ENCODE measurements around the gene CLDN1.

Gene CLDN1

GRCh38 chr3:190301591-190301990, 20.7 kb downstream of the CLDN1 start:
- Histone ChIP-seq H2AFZ (ENCODE audit: insufficient read depth, low read length, poor library complexity) (no peak overlapping the region), H2AK5ac (ENCODE audit: low read length) (no peak overlapping the region), H3K79me2 (ENCODE audit: control insufficient read depth, insufficient read depth, low read length, poor library complexity) (no peaks in the 10 kb centered on the region), H2BK5ac (ENCODE audit: low read depth, low read length, poor library complexity) (no peak overlapping the region), H2BK120ac (ENCODE audit: insufficient read depth, low read length, poor library complexity) (no peak overlapping the region), H4K8ac (ENCODE audit: low read depth, low read length) (no peak overlapping the region), H3K27me3 (ENCODE audit: insufficient read depth, low read length) (no peaks in the 10 kb centered on the region), H3K27ac (ENCODE audit: low read depth, low read length) (no peak overlapping the region), H3K4ac (ENCODE audit: low read depth, low read length) (no peak overlapping the region), H4K12ac (ENCODE audit: low read depth, low read length) (no peak overlapping the region), H3K9ac (ENCODE audit: low read length) (no peak overlapping the region), H3K4me1 (ENCODE audit: control insufficient read depth in 1 of 2, insufficient read depth in 2 of 2, low read length in 2 of 2) (no peaks in the 10 kb centered on the region), H3K4me2 (ENCODE audit: low read length) (no peak overlapping the region), H3K14ac (ENCODE audit: low read length) (no peak overlapping the region), H3K4me3 (ENCODE audit: low read depth, low read length) (no peak overlapping the region), H3K79me1 (ENCODE audit: low read length) (no peaks in the 10 kb centered on the region), H3K18ac (ENCODE audit: low read length) (no peak overlapping the region), H2BK12ac (ENCODE audit: low read length) (no peak overlapping the region), H3K9me3 (ENCODE audit: insufficient read depth, low read depth, low read length) (no peaks in the 10 kb centered on the region), H3K36me3 (ENCODE audit: control insufficient read depth in 1 of 2, insufficient read depth in 2 of 2, low read length in 2 of 2) (no peaks in the 10 kb centered on the region), H3K23ac (ENCODE audit: low read length) (no peak overlapping the region), H4K91ac (ENCODE audit: low read depth, low read length) (no peak overlapping the region)
- WGBS (ENCODE audit: extremely low coverage, insufficient coverage, insufficient read length): no CpG with 5 or more reads among the region's 3 CpGs
- DNase-seq: no peak

GRCh38 chr3:190299969-190300368, 22.3 kb downstream of the CLDN1 start:
- H3K9ac ChIP-seq (ENCODE audit: low read length): no peak overlapping the region
- H2BK12ac ChIP-seq (ENCODE audit: low read length): no peak overlapping the region
- no peak overlapping the region for H3K23ac ChIP-seq (ENCODE audit: low read length)
- H3K79me1 ChIP-seq (ENCODE audit: low read length): no peaks in the 10 kb centered on the region
- no peaks in the 10 kb centered on the region for H3K79me2 ChIP-seq (ENCODE audit: control insufficient read depth, insufficient read depth, low read length, poor library complexity)
- no peak overlapping the region for H3K4me2 ChIP-seq (ENCODE audit: low read length)
- H4K12ac ChIP-seq (ENCODE audit: low read depth, low read length): peak overlapping the region; percentile 30
- no peak overlapping the region for H2AFZ ChIP-seq (ENCODE audit: insufficient read depth, low read length, poor library complexity)
- no CpG with 5 or more reads among the region's 4 CpGs for WGBS (ENCODE audit: extremely low coverage, insufficient coverage, insufficient read length)
- H3K14ac ChIP-seq (ENCODE audit: low read length): no peak overlapping the region
- no peak overlapping the region for H3K4me3 ChIP-seq (ENCODE audit: low read depth, low read length)
- no peak overlapping the region for H3K4ac ChIP-seq (ENCODE audit: low read depth, low read length)
- H2BK5ac ChIP-seq (ENCODE audit: low read depth, low read length, poor library complexity): peak overlapping the region; percentile 40
- H2BK120ac ChIP-seq (ENCODE audit: insufficient read depth, low read length, poor library complexity): no peak overlapping the region
- H4K8ac ChIP-seq (ENCODE audit: low read depth, low read length): no peak overlapping the region
- H3K4me1 ChIP-seq (ENCODE audit: control insufficient read depth in 1 of 2, insufficient read depth in 2 of 2, low read length in 2 of 2): no peaks in the 10 kb centered on the region
- H3K9me3 ChIP-seq (ENCODE audit: insufficient read depth, low read depth, low read length): no peaks in the 10 kb centered on the region
- H3K27me3 ChIP-seq (ENCODE audit: insufficient read depth, low read length): no peaks in the 10 kb centered on the region
- DNase-seq: no peak
- H4K91ac ChIP-seq (ENCODE audit: low read depth, low read length): no peak overlapping the region
- no peak overlapping the region for H3K27ac ChIP-seq (ENCODE audit: low read depth, low read length)
- no peak overlapping the region for H3K18ac ChIP-seq (ENCODE audit: low read length)
- H3K36me3 ChIP-seq (ENCODE audit: control insufficient read depth in 1 of 2, insufficient read depth in 2 of 2, low read length in 2 of 2): no peaks in the 10 kb centered on the region
- H2AK5ac ChIP-seq (ENCODE audit: low read length): no peak overlapping the region

- H3K36me3 ChIP-seq (ENCODE audit: control insufficient read depth in 1 of 2, insufficient read depth in 2 of 2, low read length in 2 of 2): no peaks in the 10 kb centered on the region
- H3K4me2 ChIP-seq (ENCODE audit: low read length): no peak overlapping the region
- no peak overlapping the region for H3K23ac ChIP-seq (ENCODE audit: low read length)
- no peak overlapping the region for H3K4ac ChIP-seq (ENCODE audit: low read depth, low read length)
- no peak overlapping the region for H3K4me3 ChIP-seq (ENCODE audit: low read depth, low read length)
- H2BK5ac ChIP-seq (ENCODE audit: low read depth, low read length, poor library complexity): no peak overlapping the region
- no peak overlapping the region for H4K91ac ChIP-seq (ENCODE audit: low read depth, low read length)
- H3K27ac ChIP-seq (ENCODE audit: low read depth, low read length): no peak overlapping the region
- no peaks in the 10 kb centered on the region for H3K79me1 ChIP-seq (ENCODE audit: low read length)
- no peak overlapping the region for H3K14ac ChIP-seq (ENCODE audit: low read length)
- H2BK120ac ChIP-seq (ENCODE audit: insufficient read depth, low read length, poor library complexity): no peak overlapping the region
- H2BK12ac ChIP-seq (ENCODE audit: low read length): no peak overlapping the region
- no peaks in the 10 kb centered on the region for H3K4me1 ChIP-seq (ENCODE audit: control insufficient read depth in 1 of 2, insufficient read depth in 2 of 2, low read length in 2 of 2)
- H3K79me2 ChIP-seq (ENCODE audit: control insufficient read depth, insufficient read depth, low read length, poor library complexity): no peaks in the 10 kb centered on the region
- no peak for DNase-seq
- no peak overlapping the region for H3K18ac ChIP-seq (ENCODE audit: low read length)
- H2AFZ ChIP-seq (ENCODE audit: insufficient read depth, low read length, poor library complexity): no peak overlapping the region
- no peak overlapping the region for H3K9ac ChIP-seq (ENCODE audit: low read length)
- H4K8ac ChIP-seq (ENCODE audit: low read depth, low read length): no peak overlapping the region
- H3K27me3 ChIP-seq (ENCODE audit: insufficient read depth, low read length): no peaks in the 10 kb centered on the region
- no peak overlapping the region for H2AK5ac ChIP-seq (ENCODE audit: low read length)
- H4K12ac ChIP-seq (ENCODE audit: low read depth, low read length): no peak overlapping the region
- H3K9me3 ChIP-seq (ENCODE audit: insufficient read depth, low read depth, low read length): peaks cover 6% of the 10 kb centered on the region
Measured at GRCh38 chr3:190294030-190294429, 28.2 kb downstream of the CLDN1 start.

- H3K14ac ChIP-seq (ENCODE audit: low read length): no peak overlapping the region
- no peaks in the 10 kb centered on the region for H3K27me3 ChIP-seq (ENCODE audit: insufficient read depth, low read length)
- no CpG with 5 or more reads among the region's 3 CpGs for WGBS (ENCODE audit: extremely low coverage, insufficient coverage, insufficient read length)
- H3K9ac ChIP-seq (ENCODE audit: low read length): no peak overlapping the region
- H3K23ac ChIP-seq (ENCODE audit: low read length): no peak overlapping the region
- no peaks in the 10 kb centered on the region for H3K79me1 ChIP-seq (ENCODE audit: low read length)
- no peak overlapping the region for H3K4me2 ChIP-seq (ENCODE audit: low read length)
- H2AK5ac ChIP-seq (ENCODE audit: low read length): no peak overlapping the region
- no peak overlapping the region for H3K18ac ChIP-seq (ENCODE audit: low read length)
- peaks cover 6% of the 10 kb centered on the region for H3K9me3 ChIP-seq (ENCODE audit: insufficient read depth, low read depth, low read length)
- H3K36me3 ChIP-seq (ENCODE audit: control insufficient read depth in 1 of 2, insufficient read depth in 2 of 2, low read length in 2 of 2): no peaks in the 10 kb centered on the region
- H4K91ac ChIP-seq (ENCODE audit: low read depth, low read length): no peak overlapping the region
- H3K4me3 ChIP-seq (ENCODE audit: low read depth, low read length): no peak overlapping the region
- H3K27ac ChIP-seq (ENCODE audit: low read depth, low read length): no peak overlapping the region
- no peak overlapping the region for H4K12ac ChIP-seq (ENCODE audit: low read depth, low read length)
- H3K4ac ChIP-seq (ENCODE audit: low read depth, low read length): no peak overlapping the region
- no peaks in the 10 kb centered on the region for H3K79me2 ChIP-seq (ENCODE audit: control insufficient read depth, insufficient read depth, low read length, poor library complexity)
- H2AFZ ChIP-seq (ENCODE audit: insufficient read depth, low read length, poor library complexity): no peak overlapping the region
- no peaks in the 10 kb centered on the region for H3K4me1 ChIP-seq (ENCODE audit: control insufficient read depth in 1 of 2, insufficient read depth in 2 of 2, low read length in 2 of 2)
- H2BK5ac ChIP-seq (ENCODE audit: low read depth, low read length, poor library complexity): no peak overlapping the region
- no peak overlapping the region for H2BK120ac ChIP-seq (ENCODE audit: insufficient read depth, low read length, poor library complexity)
- no peak for DNase-seq
- H4K8ac ChIP-seq (ENCODE audit: low read depth, low read length): no peak overlapping the region
- H2BK12ac ChIP-seq (ENCODE audit: low read length): no peak overlapping the region
Measured at GRCh38 chr3:190293621-190294020, 28.6 kb downstream of the CLDN1 start.

Measured in trophoblast cell (in vitro differentiated cells and primary cell).